ENCODE data around the gene CLSTN1. TPM values are rescaled to one million over a fixed set of nuclear protein-coding genes. Genes with fewer than 3 reads are reported as not detected.

The CLSTN1 gene
- total RNA-seq, 1 experiment from 2014 or later, result 143 TPM

GRCh38 chr1:9859281-9860014 is 35.7 kb upstream of the CLSTN1 start:
- CTCF ChIA-PET, result interaction anchor here (0.6 kb wide), 2 partner anchors 9 to 69 kb away, joined by 3 read pairs; no protein-coding TSS in a partner anchor
- DNase-seq (ENCODE audit: low read depth, low spot score), result no peak
- Histone ChIP-seq H3K4me3 (ENCODE audit: low read depth in 2 of 2, low read length in 2 of 2) (no peak overlapping the region), H3K36me3 (ENCODE audit: control insufficient read depth, insufficient read depth, low read length) (no peaks in the 10 kb centered on the region), H3K27ac (ENCODE audit: low read length) (no peak overlapping the region), H3K4me1 (ENCODE audit: control insufficient read depth, insufficient read depth, low read length) (no peaks in the 10 kb centered on the region), H3K9me3 (ENCODE audit: control insufficient read depth, insufficient read depth, low read depth, low read length) (no peaks in the 10 kb centered on the region), H3K27me3 (ENCODE audit: control insufficient read depth, insufficient read depth, low read length) (no peaks in the 10 kb centered on the region)
- no TSS peak for BruUV-seq (replicated peaks)
- in situ Hi-C loops (cut with HindIII; ENCODE audit: low pct_unique_long_range_greater_than_20kb, low sequenced_read_pairs) (no loop called here), intact Hi-C loops (cut with micrococcal nuclease; ENCODE audit: unreplicated experiment) (no loop called here)
- 0 out of 2 replicates have a peak, but pooled peaks have one; percentile 20 for ATAC-seq
- no peak for TF ChIP-seq POLR2AphosphoS5 (IDR thresholded peaks at IDR 0.05; ENCODE audit: low read depth, low read length)
- TF ChIP-seq TCF7L2 (IDR thresholded peaks at IDR 0.05; ENCODE audit: low read depth, low read length), result no peak
- TF ChIP-seq, protein P1, sequence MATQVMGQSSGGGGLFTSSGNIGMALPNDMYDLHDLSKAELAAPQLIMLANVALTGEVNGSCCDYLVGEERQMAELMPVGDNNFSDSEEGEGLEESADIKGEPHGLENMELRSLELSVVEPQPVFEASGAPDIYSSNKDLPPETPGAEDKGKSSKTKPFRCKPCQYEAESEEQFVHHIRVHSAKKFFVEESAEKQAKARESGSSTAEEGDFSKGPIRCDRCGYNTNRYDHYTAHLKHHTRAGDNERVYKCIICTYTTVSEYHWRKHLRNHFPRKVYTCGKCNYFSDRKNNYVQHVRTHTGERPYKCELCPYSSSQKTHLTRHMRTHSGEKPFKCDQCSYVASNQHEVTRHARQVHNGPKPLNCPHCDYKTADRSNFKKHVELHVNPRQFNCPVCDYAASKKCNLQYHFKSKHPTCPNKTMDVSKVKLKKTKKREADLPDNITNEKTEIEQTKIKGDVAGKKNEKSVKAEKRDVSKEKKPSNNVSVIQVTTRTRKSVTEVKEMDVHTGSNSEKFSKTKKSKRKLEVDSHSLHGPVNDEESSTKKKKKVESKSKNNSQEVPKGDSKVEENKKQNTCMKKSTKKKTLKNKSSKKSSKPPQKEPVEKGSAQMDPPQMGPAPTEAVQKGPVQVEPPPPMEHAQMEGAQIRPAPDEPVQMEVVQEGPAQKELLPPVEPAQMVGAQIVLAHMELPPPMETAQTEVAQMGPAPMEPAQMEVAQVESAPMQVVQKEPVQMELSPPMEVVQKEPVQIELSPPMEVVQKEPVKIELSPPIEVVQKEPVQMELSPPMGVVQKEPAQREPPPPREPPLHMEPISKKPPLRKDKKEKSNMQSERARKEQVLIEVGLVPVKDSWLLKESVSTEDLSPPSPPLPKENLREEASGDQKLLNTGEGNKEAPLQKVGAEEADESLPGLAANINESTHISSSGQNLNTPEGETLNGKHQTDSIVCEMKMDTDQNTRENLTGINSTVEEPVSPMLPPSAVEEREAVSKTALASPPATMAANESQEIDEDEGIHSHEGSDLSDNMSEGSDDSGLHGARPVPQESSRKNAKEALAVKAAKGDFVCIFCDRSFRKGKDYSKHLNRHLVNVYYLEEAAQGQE (IDR thresholded peaks at IDR 0.05; ENCODE audit: insufficient read depth in 1 of 2, low read depth in 2 of 2, low read length in 1 of 2), result no peak
- TF ChIP-seq CTCF (IDR thresholded peaks at IDR 0.05), result no peak
- no peak for TF ChIP-seq SIN3A (IDR thresholded peaks at IDR 0.05; ENCODE audit: borderline replicate concordance, insufficient read depth, low read depth, low read length)
- POLR2A ChIA-PET, result no interaction called here

DNA sequence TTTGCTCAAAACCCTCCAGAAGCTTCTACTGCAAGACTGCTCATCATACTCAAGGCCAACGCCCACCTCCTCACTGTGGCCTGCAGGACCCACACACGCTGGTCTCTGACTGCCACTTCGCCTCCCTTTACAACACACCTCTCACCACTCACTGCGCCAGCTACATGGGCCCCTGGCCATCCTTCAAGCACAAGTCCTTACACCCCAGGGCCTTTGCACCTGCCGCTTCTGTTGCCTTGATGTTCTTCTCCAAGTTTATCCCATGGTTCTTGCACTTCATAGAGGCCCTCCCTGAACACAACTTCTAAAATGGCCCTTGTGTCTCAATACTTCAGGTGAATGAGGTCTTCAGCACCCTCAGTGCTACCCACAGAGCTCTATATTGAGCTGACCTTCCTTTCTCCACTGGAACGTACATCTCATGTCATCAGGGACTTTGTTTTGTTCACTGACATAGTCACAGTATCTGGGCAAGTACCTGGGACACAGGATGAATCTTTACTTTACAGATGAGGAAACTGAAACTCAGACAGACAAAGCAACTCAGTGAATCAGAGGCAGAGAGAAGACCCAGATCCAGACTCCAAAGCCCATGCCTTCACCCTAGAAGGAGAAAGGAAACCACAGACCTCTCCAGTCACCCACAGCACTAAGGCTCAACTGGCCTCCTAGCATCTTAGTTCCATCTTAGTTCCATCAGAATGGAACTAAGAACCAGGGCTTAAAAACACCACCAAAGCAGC is 34.7 kb upstream of the CLSTN1 start:
- intact Hi-C loops (cut with micrococcal nuclease; ENCODE audit: unreplicated experiment) (no loop called here), in situ Hi-C loops (cut with HindIII; ENCODE audit: low pct_unique_long_range_greater_than_20kb, low sequenced_read_pairs) (no loop called here)
- no TSS peak for BruUV-seq (replicated peaks)
- ChIA-PET POLR2A (no interaction called here), CTCF (no interaction called here)
- no peaks in the 10 kb centered on the region for H3K4me1 ChIP-seq (ENCODE audit: control insufficient read depth, insufficient read depth, low read length)
- no peaks in the 10 kb centered on the region for H3K9me3 ChIP-seq (ENCODE audit: control insufficient read depth, insufficient read depth, low read depth, low read length)
- H3K27ac ChIP-seq (ENCODE audit: low read length), result no peak overlapping the region
- H3K36me3 ChIP-seq (ENCODE audit: control insufficient read depth, insufficient read depth, low read length), result no peaks in the 10 kb centered on the region
- H3K4me3 ChIP-seq (ENCODE audit: low read depth in 2 of 2, low read length in 2 of 2), result no peak overlapping the region
- no peak for DNase-seq (ENCODE audit: low read depth, low spot score)
- H3K27me3 ChIP-seq (ENCODE audit: control insufficient read depth, insufficient read depth, low read length), result no peaks in the 10 kb centered on the region
- no peak for ATAC-seq
- TF ChIP-seq TCF7L2 (IDR thresholded peaks at IDR 0.05; ENCODE audit: low read depth, low read length), result no peak
- TF ChIP-seq SIN3A (IDR thresholded peaks at IDR 0.05; ENCODE audit: borderline replicate concordance, insufficient read depth, low read depth, low read length), result no peak
- no peak for TF ChIP-seq POLR2AphosphoS5 (IDR thresholded peaks at IDR 0.05; ENCODE audit: low read depth, low read length)
- no peak for TF ChIP-seq CTCF (IDR thresholded peaks at IDR 0.05)
- TF ChIP-seq, protein P1 (IDR thresholded peaks at IDR 0.05; ENCODE audit: insufficient read depth in 1 of 2, low read depth in 2 of 2, low read length in 1 of 2), result no peak
